ENCODE measurements around the gene BBIP1.

The BBIP1 gene

DNA sequence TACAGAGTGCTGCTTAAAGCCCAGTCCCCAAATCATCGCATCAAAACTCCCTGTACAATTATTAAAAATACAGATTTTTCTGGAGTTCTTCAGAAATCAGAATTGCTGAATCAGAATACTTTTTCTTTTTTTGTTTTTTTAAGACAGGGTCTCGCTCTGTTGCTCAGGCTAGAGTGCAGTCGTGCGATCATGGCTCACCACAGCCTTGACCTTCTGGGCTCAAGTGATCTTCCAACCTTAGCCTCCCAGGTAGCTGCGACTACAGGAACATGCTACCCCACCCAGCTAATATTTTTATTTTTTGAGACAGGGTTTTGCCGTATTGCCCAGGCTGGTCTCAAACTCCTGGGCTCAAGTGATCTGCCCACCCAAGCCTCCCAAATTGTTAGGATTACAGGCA is 3.9 kb downstream of the BBIP1 start:
- no peaks in the 10 kb centered on the region for H3K9me3 ChIP-seq (ENCODE audit: severe bottlenecking)
- DNase-seq: no peak
- TF ChIP-seq, protein P1, sequence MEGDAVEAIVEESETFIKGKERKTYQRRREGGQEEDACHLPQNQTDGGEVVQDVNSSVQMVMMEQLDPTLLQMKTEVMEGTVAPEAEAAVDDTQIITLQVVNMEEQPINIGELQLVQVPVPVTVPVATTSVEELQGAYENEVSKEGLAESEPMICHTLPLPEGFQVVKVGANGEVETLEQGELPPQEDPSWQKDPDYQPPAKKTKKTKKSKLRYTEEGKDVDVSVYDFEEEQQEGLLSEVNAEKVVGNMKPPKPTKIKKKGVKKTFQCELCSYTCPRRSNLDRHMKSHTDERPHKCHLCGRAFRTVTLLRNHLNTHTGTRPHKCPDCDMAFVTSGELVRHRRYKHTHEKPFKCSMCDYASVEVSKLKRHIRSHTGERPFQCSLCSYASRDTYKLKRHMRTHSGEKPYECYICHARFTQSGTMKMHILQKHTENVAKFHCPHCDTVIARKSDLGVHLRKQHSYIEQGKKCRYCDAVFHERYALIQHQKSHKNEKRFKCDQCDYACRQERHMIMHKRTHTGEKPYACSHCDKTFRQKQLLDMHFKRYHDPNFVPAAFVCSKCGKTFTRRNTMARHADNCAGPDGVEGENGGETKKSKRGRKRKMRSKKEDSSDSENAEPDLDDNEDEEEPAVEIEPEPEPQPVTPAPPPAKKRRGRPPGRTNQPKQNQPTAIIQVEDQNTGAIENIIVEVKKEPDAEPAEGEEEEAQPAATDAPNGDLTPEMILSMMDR (IDR thresholded peaks at IDR 0.05; ENCODE audit: low read depth, low read length): no peak

GRCh38 chr10:110914431-110914830 is 4.5 kb downstream of the BBIP1 start:
- H3K27me3 ChIP-seq (ENCODE audit: insufficient read depth, low read depth, severe bottlenecking): no peaks in the 10 kb centered on the region
- TF ChIP-seq, protein P1 (IDR thresholded peaks at IDR 0.05; ENCODE audit: low read depth, low read length): no peak
- peaks cover 2% of the 10 kb centered on the region; the same call in 1 of the 2 replicates for H3K36me3 ChIP-seq
- H3K27ac ChIP-seq: no peak overlapping the region
- no peak for DNase-seq
- H3K9me3 ChIP-seq (ENCODE audit: severe bottlenecking): no peaks in the 10 kb centered on the region
- H3K4me3 ChIP-seq (ENCODE audit: low read depth, low read length): no peak overlapping the region

More for the DNA sequence above, 3.9 kb downstream of the BBIP1 start:
- Histone ChIP-seq H3K27me3 (ENCODE audit: insufficient read depth, low read depth, severe bottlenecking) (no peaks in the 10 kb centered on the region), H3K27ac (no peak overlapping the region), H3K36me3 (peaks cover 2% of the 10 kb centered on the region; the same call in 1 of the 2 replicates), H3K4me3 (ENCODE audit: low read depth, low read length) (no peak overlapping the region)

GRCh38 chr10:110912374-110912773 is 6.6 kb downstream of the BBIP1 start:
- no peaks in the 10 kb centered on the region for H3K9me3 ChIP-seq (ENCODE audit: severe bottlenecking)
- TF ChIP-seq, protein P1 (IDR thresholded peaks at IDR 0.05; ENCODE audit: low read depth, low read length): no peak
- no peak overlapping the region for H3K27ac ChIP-seq
- DNase-seq: no peak
- no peaks in the 10 kb centered on the region for H3K36me3 ChIP-seq
- H3K4me3 ChIP-seq (ENCODE audit: low read depth, low read length): no peak overlapping the region
- no peaks in the 10 kb centered on the region for H3K27me3 ChIP-seq (ENCODE audit: insufficient read depth, low read depth, severe bottlenecking)

DNA sequence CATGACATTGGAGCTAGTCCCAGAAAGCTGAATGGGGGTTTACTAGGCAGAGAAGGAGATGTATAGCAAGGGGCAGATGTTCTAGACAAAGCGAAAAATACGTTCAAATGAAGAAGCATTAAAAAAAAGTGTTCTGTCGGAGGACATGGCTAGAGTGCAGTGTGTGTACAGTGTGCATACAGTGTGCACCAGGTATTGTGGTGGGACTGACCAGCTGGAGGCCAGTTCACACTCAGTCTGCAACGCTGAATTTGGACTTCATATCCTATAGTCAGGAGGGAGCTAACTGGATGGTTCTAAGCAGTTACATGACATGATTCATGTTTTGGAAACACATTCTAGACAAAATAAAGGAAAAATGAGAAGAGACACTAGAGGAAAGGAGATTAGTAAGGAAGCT is 8.8 kb downstream of the BBIP1 start:
- no peak overlapping the region for H3K27ac ChIP-seq
- DNase-seq: no peak
- H3K9me3 ChIP-seq (ENCODE audit: severe bottlenecking): no peaks in the 10 kb centered on the region

DNA sequence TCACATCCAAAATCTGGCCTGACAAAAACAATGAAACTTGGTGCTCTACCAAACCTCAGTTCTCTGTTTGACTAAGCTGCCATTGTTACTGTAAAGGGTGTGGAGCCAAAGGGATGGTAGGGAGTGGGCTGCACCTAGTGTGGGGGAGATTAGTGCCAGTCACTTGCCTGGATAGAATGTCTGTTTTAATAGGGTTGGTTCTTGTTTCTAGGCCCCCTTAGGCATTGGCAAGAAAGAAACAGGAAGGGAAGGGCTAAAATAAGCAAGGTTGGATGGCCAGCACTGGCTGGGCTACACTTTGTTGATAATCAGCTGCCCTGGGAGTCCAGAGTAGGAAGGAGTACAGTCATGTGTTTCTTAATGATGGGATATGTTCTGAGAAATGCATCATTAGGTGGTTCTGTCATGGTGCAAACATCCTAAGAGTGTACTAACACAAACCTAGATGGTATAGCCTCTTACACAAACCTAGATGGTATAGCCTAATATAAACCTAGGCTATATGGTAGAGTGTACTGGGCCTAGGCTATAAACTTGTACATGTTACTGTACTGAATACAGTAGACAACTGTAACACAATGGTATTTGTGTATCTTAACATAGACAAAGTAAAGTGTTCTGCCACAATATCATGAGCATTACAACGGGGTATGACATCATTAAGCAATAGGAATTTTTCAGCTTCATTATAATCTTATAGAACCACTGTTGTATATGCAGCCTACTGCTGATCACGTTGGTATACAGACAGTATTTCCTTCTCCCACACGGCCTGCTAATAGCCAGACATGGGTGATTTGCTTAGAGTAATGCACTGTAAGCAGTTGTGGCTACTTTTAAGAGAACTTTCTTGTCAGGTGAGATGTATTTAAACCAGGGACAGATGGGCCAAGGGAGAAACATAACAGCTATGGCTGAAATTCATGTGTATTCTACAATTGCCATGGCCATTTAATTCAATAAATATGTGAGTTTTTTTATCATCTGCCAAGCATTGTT is 15.4 kb downstream of the BBIP1 start:
- TF ChIP-seq, protein P1 (IDR thresholded peaks at IDR 0.05; ENCODE audit: low read depth, low read length): no peak
- Histone ChIP-seq H3K27ac (no peak overlapping the region), H3K4me3 (ENCODE audit: low read depth, low read length) (no peak overlapping the region)

More for the DNA sequence above, 8.8 kb downstream of the BBIP1 start:
- Histone ChIP-seq H3K27me3 (ENCODE audit: insufficient read depth, low read depth, severe bottlenecking) (no peaks in the 10 kb centered on the region), H3K36me3 (no peaks in the 10 kb centered on the region), H3K4me3 (ENCODE audit: low read depth, low read length) (no peak overlapping the region)
- TF ChIP-seq, protein P1 (IDR thresholded peaks at IDR 0.05; ENCODE audit: low read depth, low read length): no peak

More for the DNA sequence above, 15.4 kb downstream of the BBIP1 start:
- no peaks in the 10 kb centered on the region for H3K9me3 ChIP-seq (ENCODE audit: severe bottlenecking)
- H3K36me3 ChIP-seq: peaks cover 7% of the 10 kb centered on the region
- no peaks in the 10 kb centered on the region for H3K27me3 ChIP-seq (ENCODE audit: insufficient read depth, low read depth, severe bottlenecking)
- DNase-seq: no peak
